ENCODE results near the gene GRB2. TPM values are rescaled to one million over a fixed set of nuclear protein-coding genes. Genes with fewer than 3 reads are reported as not detected.
A peak's percentile ranks its signal among the peaks of the same experiment; 100 is the strongest.

The GRB2 gene
- total and polyA plus RNA-seq, 10 of the 15 experiments (the other 5 are each of a cell fraction or from before 2014, with no cell fraction given): 113 to 268 (median 158) TPM

DNA sequence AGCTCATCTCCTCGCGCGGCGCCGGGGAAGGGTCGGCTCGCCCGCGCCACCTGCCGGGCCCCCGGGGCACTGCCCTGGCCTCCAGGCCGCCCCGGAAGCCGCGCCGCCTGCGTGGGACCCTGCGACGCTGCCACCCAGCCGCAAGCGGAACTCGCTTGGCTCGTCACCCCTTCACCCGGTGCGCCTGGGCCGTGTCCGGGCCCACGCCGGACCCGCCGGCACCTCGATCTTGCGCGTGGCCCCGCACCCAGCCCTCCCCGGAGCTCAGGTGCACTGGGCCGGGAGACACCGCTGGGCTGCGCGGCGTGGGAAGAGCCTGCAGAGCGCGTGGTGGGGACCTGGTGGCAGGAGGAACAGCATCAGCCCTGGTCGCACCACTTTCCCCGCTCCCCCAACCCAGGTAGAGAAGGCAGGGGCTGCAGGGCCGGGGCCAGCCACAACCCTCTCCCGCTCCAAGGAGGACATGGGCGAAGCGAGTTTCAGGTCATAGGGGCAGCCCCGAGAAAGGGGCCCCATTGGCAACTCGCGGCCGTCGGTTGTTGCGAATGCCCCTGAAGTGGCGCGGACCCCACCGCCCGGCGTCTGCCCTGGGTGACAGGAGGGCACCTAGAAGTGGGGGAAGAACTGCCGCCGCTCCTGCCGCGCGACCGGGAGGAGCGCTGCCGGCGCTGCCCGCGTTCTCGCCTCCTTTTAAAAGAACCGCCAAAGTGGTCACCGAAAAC lies 134.1 kb downstream of the GRB2 start (continued):
- TF ChIP-seq CUX1 (IDR thresholded peaks at IDR 0.05; ENCODE audit: insufficient replicate concordance, low read depth, low read length) (no peak), CBFB (IDR thresholded peaks at IDR 0.05; ENCODE audit: low read depth) (0 out of 2 replicates have a peak, but pooled peaks have one; percentile 54), KDM1A (IDR thresholded peaks at IDR 0.05; ENCODE audit: borderline replicate concordance) (no peak)

- no peak for FAIRE-seq
- Histone ChIP-seq H2AFZ (ENCODE audit: control insufficient read depth, low read depth, low read length) (peak within 1 kb of the TSS; percentile 82), H3K27ac (ENCODE audit: control insufficient read depth, insufficient read depth) (peak within 1 kb of the TSS; percentile 91), H3K4me2 (ENCODE audit: control insufficient read depth, insufficient read depth) (peak within 1 kb of the TSS; percentile 81), H3K9ac (ENCODE audit: control insufficient read depth, insufficient read depth, low read length) (peak within 1 kb of the TSS; percentile 90), H3K27me3 (replicated peaks in 1 of 2; ENCODE audit: control insufficient read depth in 2 of 2, insufficient read depth in 2 of 2, low read length in 1 of 2) (no peaks in the 10 kb centered on the region), H3K79me2 (ENCODE audit: control insufficient read depth, insufficient read depth, low read length) (peaks cover 32% of the 10 kb centered on the region), H3K9me3 (replicated peaks; ENCODE audit: control insufficient read depth, insufficient read depth, low read length) (no peaks in the 10 kb centered on the region), H3K4me3 (peak within 1 kb of the TSS; percentile 77), H3K4me1 (ENCODE audit: control insufficient read depth, insufficient read depth, low read length) (peaks cover 24% of the 10 kb centered on the region), H4K20me1 (ENCODE audit: control insufficient read depth, insufficient read depth) (no peaks in the 10 kb centered on the region), H3K36me3 (ENCODE audit: control insufficient read depth in 2 of 2, insufficient read depth in 2 of 2, low read length in 1 of 2) (peaks cover 15 to 21% of the 10 kb centered on the region in 2 experiments; a peak in 3 of 4 replicates)
- DNase-seq (ENCODE audit: low read depth, low spot score): no peak
- POLR2A ChIA-PET: interaction anchor here (0.6 to 6.4 kb wide), 23 partner anchors 9 to 157 kb away, joined by 3 to 73 read pairs (median 5); partner anchors contain the start of genes GGA3, GRB2, MRPS7 and SLC25A19
- in situ Hi-C loops (cut with MboI) (loop anchor here (5.0 kb wide), 1 partner anchor 141 kb away; no protein-coding TSS in a partner anchor), intact Hi-C loops (cut with micrococcal nuclease; ENCODE audit: unreplicated experiment) (loop anchor here (2.0 kb wide), 2 partner anchors 134 to 142 kb away; partner anchors contain the start of gene GRB2)
- SMC1A ChIA-PET (ENCODE audit: uncharacterized antibody, unreplicated experiment): interaction anchor here (1.0 to 2.8 kb wide), 18 partner anchors 9 to 309 kb away, joined by 3 to 24 read pairs (median 6); partner anchors contain the start of genes GGA3, GRB2, MRPS7 and NUP85
- RAD21 ChIA-PET (ENCODE audit: unreplicated experiment): interaction anchor here (0.6 to 4.8 kb wide), 31 partner anchors 9 to 326 kb away, joined by 3 to 68 read pairs (median 6); partner anchors contain the start of genes GGA3, GRB2, MRPL58 and MRPS7
- no TSS peak for BruUV-seq (replicated peaks)
- ATAC-seq: no peak; the same call in 2 of the 3 replicates
- under 1% methylated on average over 17 of the region's 39 CpGs for WGBS (ENCODE audit: insufficient coverage, insufficient replicate concordance, low lambda C conversion rate, missing lambda C conversion rate)
- CTCF ChIA-PET: interaction anchor here (0.6 to 5.3 kb wide), 39 partner anchors 10 to 310 kb away, joined by 3 to 58 read pairs (median 5); partner anchors contain the start of genes GGA3, GRB2, MRPL58 and MRPS7
- TF ChIP-seq SKIL (IDR thresholded peaks at IDR 0.05; ENCODE audit: low read depth, poor library complexity, severe bottlenecking) (no peak), CUX1 (IDR thresholded peaks at IDR 0.05; ENCODE audit: insufficient replicate concordance, low read depth, low read length) (no peak), ZNF217 (IDR thresholded peaks at IDR 0.05) (peak; percentile 71; the same call in 1 of the 2 replicates)
Measured at GRCh38 chr17:75270966-75271232, 134.6 kb downstream of the GRB2 start, which contains the start of gene MIF4GD. TSS of gene MIF4GD (minus strand) at chr17:75271231. CDS start at chr17:75270195, 1,036 bp downstream.

All from GM12878 (cell line).